SHP77 (cell line): Measurements from ENCODE around the gene NPHP1.
A peak's percentile ranks its signal among the peaks of the same experiment; 100 is the strongest.
"Not testable (repeated sequence)": the region's sequence is repeated elsewhere in the genome, so short reads cannot be mapped to it uniquely, and the experiment has no call there.

Source experiments
- DNase-seq, 2 experiments: peaks; one replicate each; lab custom pipeline; 2025; lab: John Stamatoyannopoulos, UW

NPHP1 gene

GRCh38 chr2:110197452-110197851 lies 7.4 kb downstream of the NPHP1 start:
- DNase-seq = no peak

- not testable (repeated sequence) for DNase-seq
Measured at GRCh38 chr2:110190169-110190568, 14.6 kb downstream of the NPHP1 start.

- no peak for DNase-seq
Measured at GRCh38 chr2:110182449-110182848, 22.4 kb downstream of the NPHP1 start.

GRCh38 chr2:110180036-110180435 lies 24.8 kb downstream of the NPHP1 start:
- no peak for DNase-seq

GRCh38 chr2:110173523-110173922 lies 31.3 kb downstream of the NPHP1 start:
- no peak for DNase-seq

GRCh38 chr2:110172506-110172905 lies 32.3 kb downstream of the NPHP1 start:
- DNase-seq = no peak

GRCh38 chr2:110170102-110170501 lies 34.7 kb downstream of the NPHP1 start:
- no peak for DNase-seq

GRCh38 chr2:110167326-110168000 lies 37.4 kb downstream of the NPHP1 start:
- no peak for DNase-seq

GRCh38 chr2:110166266-110166665 lies 38.5 kb downstream of the NPHP1 start:
- no peak for DNase-seq

GRCh38 chr2:110157153-110157793 lies 47.5 kb downstream of the NPHP1 start:
- DNase-seq = peak in 1 of 2 experiments; percentile 20

GRCh38 chr2:110154828-110155227 lies 50.0 kb downstream of the NPHP1 start:
- DNase-seq = not testable (repeated sequence)

GRCh38 chr2:110154188-110154587 lies 50.6 kb downstream of the NPHP1 start:
- not testable (repeated sequence) for DNase-seq

- no peak for DNase-seq
Measured at GRCh38 chr2:110153416-110153815, 51.4 kb downstream of the NPHP1 start.

GRCh38 chr2:110152943-110153342 lies 51.9 kb downstream of the NPHP1 start:
- no peak for DNase-seq

- no peak for DNase-seq
Measured at GRCh38 chr2:110149330-110150220, 55.2 kb downstream of the NPHP1 start.

GRCh38 chr2:110146945-110147332 lies 57.9 kb downstream of the NPHP1 start:
- no peak for DNase-seq

- DNase-seq = no peak
Measured at GRCh38 chr2:110146183-110146944, 58.4 kb downstream of the NPHP1 start.

GRCh38 chr2:110143982-110144381 lies 60.8 kb downstream of the NPHP1 start:
- DNase-seq = no peak

- no peak for DNase-seq
Measured at GRCh38 chr2:110140401-110140800, 64.4 kb downstream of the NPHP1 start.

GRCh38 chr2:110134025-110134424 lies 70.8 kb downstream of the NPHP1 start:
- DNase-seq = no peak

GRCh38 chr2:110131166-110131565 lies 73.6 kb downstream of the NPHP1 start:
- no peak for DNase-seq

GRCh38 chr2:110130757-110131156 lies 74.1 kb downstream of the NPHP1 start:
- DNase-seq = no peak
